HG03066 (cell line): ENCODE measurements around the gene LATS1.
"Not testable (repeated sequence)": the region's sequence is repeated elsewhere in the genome, so short reads cannot be mapped to it uniquely, and the experiment has no call there.

Experiments used
- ATAC-seq: cut with Tn5 transposase; IDR thresholded peaks from one replicate; pipeline ENCODE4 v1.9.1; 2021; ENCODE audit warnings: low read depth; ENCODE audit not compliant: unreplicated experiment

Gene LATS1

GRCh38 chr6:149680503-149680902, 37.4 kb downstream of the LATS1 start:
- ATAC-seq, result no peak

- ATAC-seq, result not testable (repeated sequence)
These were observed 45.6 kb downstream of the LATS1 start for GRCh38 chr6:149672265-149672664.

- no peak for ATAC-seq
These were observed 57.9 kb downstream of the LATS1 start for GRCh38 chr6:149660028-149660427.

GRCh38 chr6:149657441-149657840, 60.5 kb downstream of the LATS1 start:
- no peak for ATAC-seq

GRCh38 chr6:149651056-149651455, 66.8 kb downstream of the LATS1 start:
- ATAC-seq, result no peak

- peak; percentile 90 for ATAC-seq
These were observed 69.5 kb downstream of the LATS1 start, which contains the start of gene KATNA1 for GRCh38 chr6:149648148-149649145. Gene KATNA1, minus strand, starts transcription at chr6:149648714. Its CDS starts 10,167 bp downstream, at chr6:149638547.

GRCh38 chr6:149646599-149646998, 71.3 kb downstream of the LATS1 start:
- ATAC-seq, result no peak

GRCh38 chr6:149642829-149643580, 74.9 kb downstream of the LATS1 start:
- ATAC-seq, result no peak

GRCh38 chr6:149636124-149636523, 81.8 kb downstream of the LATS1 start:
- ATAC-seq, result no peak

GRCh38 chr6:149634315-149634714, 83.6 kb downstream of the LATS1 start:
- no peak for ATAC-seq

- ATAC-seq, result peak; percentile 78
These were observed 88.9 kb downstream of the LATS1 start for GRCh38 chr6:149628875-149629510.

GRCh38 chr6:149627672-149628071, 90.2 kb downstream of the LATS1 start:
- no peak for ATAC-seq

GRCh38 chr6:149615805-149616204, 102.1 kb downstream of the LATS1 start:
- ATAC-seq, result no peak

GRCh38 chr6:149614337-149614736, 103.6 kb downstream of the LATS1 start:
- no peak for ATAC-seq

- ATAC-seq, result no peak
These were observed 109.4 kb downstream of the LATS1 start for GRCh38 chr6:149608381-149608982.
